Prostate gland (tissue), 2 donors: ENCODE data around the gene CRYBG3.

ENCODE experiments used
- POLR2A ChIP-seq: fragments of 450-650 bp; IDR thresholded peaks from one replicate; pipeline ENCODE4 v1.6.1; 2016; ENCODE audit warnings: antibody characterized with exemption, mild to moderate bottlenecking
- POLR2AphosphoS5 ChIP-seq: sonication (generic); formaldehyde crosslinking; IDR thresholded peaks from one replicate; pipeline ENCODE4 v1.6.1; 2017; ENCODE audit warnings: antibody characterized with exemption
- TF ChIP-seq, protein P1 (sequence below), 4 experiments: fragments of 200-600 bp in 2 of 4; fragments of 450-650 bp in 2 of 4; sonication (generic) in 2 of 4; IDR thresholded peaks; 1 replicate in 3 of 4; 2 replicates in 1 of 4; pipeline ENCODE4 v1.5.1; 2016 to 2019; ENCODE audit warnings: antibody characterized with exemption in 4 of 4, mild to moderate bottlenecking in 2 of 4, moderate library complexity in 2 of 4

DNA sequence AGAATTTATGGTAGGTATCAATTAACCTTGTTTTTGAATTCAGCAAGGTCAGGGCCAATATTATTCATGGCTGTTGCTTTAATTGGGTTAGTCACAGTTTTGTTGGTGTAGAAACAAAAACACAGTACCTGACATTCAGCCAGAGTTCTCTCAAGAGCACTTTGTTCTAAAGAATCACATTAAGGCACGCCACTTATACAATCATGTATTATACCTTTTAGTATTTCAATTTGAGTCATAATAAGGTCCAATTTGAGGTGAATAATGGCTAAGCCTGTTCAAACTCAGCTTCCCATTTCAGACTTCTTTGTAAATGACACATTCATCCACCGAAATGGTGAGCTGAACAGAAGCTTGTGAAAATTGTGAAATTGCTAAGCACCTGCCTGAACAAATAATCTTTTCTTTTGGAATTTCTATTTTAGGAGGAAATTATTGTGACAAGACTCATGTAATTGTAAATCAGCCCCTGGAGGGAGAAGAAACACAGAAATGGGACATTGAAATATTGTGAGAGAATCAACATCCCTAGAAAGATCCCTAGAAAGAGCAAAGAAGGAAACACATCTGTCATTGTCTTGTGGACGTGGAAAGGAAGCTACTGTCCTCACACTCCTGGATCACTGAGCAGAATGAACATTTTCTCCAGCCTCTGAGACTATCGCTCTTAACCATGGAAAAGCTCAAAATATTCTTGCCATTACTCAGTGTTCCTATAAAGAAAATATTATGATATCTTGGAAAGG, 121.2 kb downstream of the CRYBG3 start:
- TF ChIP-seq, protein P1, sequence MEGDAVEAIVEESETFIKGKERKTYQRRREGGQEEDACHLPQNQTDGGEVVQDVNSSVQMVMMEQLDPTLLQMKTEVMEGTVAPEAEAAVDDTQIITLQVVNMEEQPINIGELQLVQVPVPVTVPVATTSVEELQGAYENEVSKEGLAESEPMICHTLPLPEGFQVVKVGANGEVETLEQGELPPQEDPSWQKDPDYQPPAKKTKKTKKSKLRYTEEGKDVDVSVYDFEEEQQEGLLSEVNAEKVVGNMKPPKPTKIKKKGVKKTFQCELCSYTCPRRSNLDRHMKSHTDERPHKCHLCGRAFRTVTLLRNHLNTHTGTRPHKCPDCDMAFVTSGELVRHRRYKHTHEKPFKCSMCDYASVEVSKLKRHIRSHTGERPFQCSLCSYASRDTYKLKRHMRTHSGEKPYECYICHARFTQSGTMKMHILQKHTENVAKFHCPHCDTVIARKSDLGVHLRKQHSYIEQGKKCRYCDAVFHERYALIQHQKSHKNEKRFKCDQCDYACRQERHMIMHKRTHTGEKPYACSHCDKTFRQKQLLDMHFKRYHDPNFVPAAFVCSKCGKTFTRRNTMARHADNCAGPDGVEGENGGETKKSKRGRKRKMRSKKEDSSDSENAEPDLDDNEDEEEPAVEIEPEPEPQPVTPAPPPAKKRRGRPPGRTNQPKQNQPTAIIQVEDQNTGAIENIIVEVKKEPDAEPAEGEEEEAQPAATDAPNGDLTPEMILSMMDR (IDR thresholded peaks at IDR 0.05) = no peak
- TF ChIP-seq POLR2A = no peak
- TF ChIP-seq POLR2AphosphoS5 = no peak
